ENCODE results near the gene MBOAT1.

GRCh38 chr6:20099156-20099555, 113.1 kb downstream of the MBOAT1 start:
- TF ChIP-seq POLR2A (IDR thresholded peaks at IDR 0.05) (no peak), CTCF (IDR thresholded peaks at IDR 0.05) (no peak), EP300 (IDR thresholded peaks at IDR 0.05) (no peak)
